Right renal cortex interstitium (tissue), 3 donors: ENCODE results near the gene HNRNPDL. TPM values are rescaled to one million over a fixed set of nuclear protein-coding genes. Genes with fewer than 3 reads are reported as not detected.
"Not testable (repeated sequence)": the region's sequence is repeated elsewhere in the genome, so short reads cannot be mapped to it uniquely, and the experiment has no call there.

ENCODE experiments used
- DNase-seq, 3 donors: peaks; one replicate each; pipeline ENCODE4 v3.0.0-alpha.2; 2013; ENCODE audit warnings: low read depth in 3 of 3, low spot score in 2 of 3
- polyA plus RNA-seq, 3 donors: library from polyadenylated mRNA; unstranded; fragments of 120-200 nt; gene quantifications; one replicate each; pipeline ENCODE4 v1.2.1, GENCODE V29; 2013; ENCODE audit not compliant: insufficient read length in 3 of 3

Gene HNRNPDL
- polyA plus RNA-seq, 3 donors: 520 to 660 (median 622) TPM

- no peak for DNase-seq
Observed at GRCh38 chr4:82434949-82435348, 4.7 kb upstream of the HNRNPDL start.

- no peak for DNase-seq
Observed at GRCh38 chr4:82433791-82434190, 3.5 kb upstream of the HNRNPDL start.

- DNase-seq: no peak
Observed at GRCh38 chr4:82432596-82432995, 2.3 kb upstream of the HNRNPDL start.

- no peak for DNase-seq
Observed at GRCh38 chr4:82431831-82432230, 1.6 kb upstream of the HNRNPDL start.

GRCh38 chr4:82430964-82431745 lies 893 bp upstream of the HNRNPDL start:
- peak in 2 of 3 donors; percentile 8 to 39 for DNase-seq

- peak in 2 of 3 donors; percentile 19 to 23 for DNase-seq
Observed at GRCh38 chr4:82429728-82430192, 502 bp downstream of the HNRNPDL start.

GRCh38 chr4:82428969-82429727 lies 1.1 kb downstream of the HNRNPDL start:
- peak; percentile 84 to 89 (median 87) for DNase-seq

- DNase-seq: no peak
Observed at GRCh38 chr4:82428526-82428968, 1.7 kb downstream of the HNRNPDL start.

- no peak for DNase-seq
Observed at GRCh38 chr4:82425478-82425877, 4.8 kb downstream of the HNRNPDL start.

GRCh38 chr4:82423245-82424054 lies 6.8 kb downstream of the HNRNPDL start:
- no peak for DNase-seq

GRCh38 chr4:82422616-82423015 lies 7.6 kb downstream of the HNRNPDL start:
- no peak for DNase-seq

- DNase-seq: no peak
Observed at GRCh38 chr4:82421796-82422560, 8.3 kb downstream of the HNRNPDL start.

- no peak for DNase-seq
Observed at GRCh38 chr4:82419451-82419850, 10.8 kb downstream of the HNRNPDL start.

GRCh38 chr4:82415922-82416365 lies 14.3 kb downstream of the HNRNPDL start:
- DNase-seq: no peak

- DNase-seq: not testable (repeated sequence)
Observed at GRCh38 chr4:82415061-82415460, 15.2 kb downstream of the HNRNPDL start.

GRCh38 chr4:82403725-82404124 lies 26.5 kb downstream of the HNRNPDL start:
- no peak for DNase-seq

- DNase-seq: no peak
Observed at GRCh38 chr4:82402196-82402775, 28.0 kb downstream of the HNRNPDL start.

- DNase-seq: no peak
Observed at GRCh38 chr4:82401600-82401999, 28.7 kb downstream of the HNRNPDL start.

- no peak for DNase-seq
Observed at GRCh38 chr4:82398263-82398662, 32.0 kb downstream of the HNRNPDL start.

- DNase-seq: no peak
Observed at GRCh38 chr4:82397527-82397926, 32.7 kb downstream of the HNRNPDL start.
